VCaP (cell line): ENCODE results near the gene QSOX2.

Experiments used
- H3K27ac ChIP-seq: fragments of 450-650 bp; 2 replicates; pipeline ENCODE4 v1.5.1; 2017
- CTCF ChIP-seq: fragments of 450-650 bp; conservative IDR thresholded peaks from 2 replicates; pipeline ENCODE4 v1.5.1; 2017; ENCODE audit warnings: mild to moderate bottlenecking, moderate library complexity

Gene QSOX2

GRCh38 chr9:136209786-136210185 is 35.8 kb downstream of the QSOX2 start:
- TF ChIP-seq CTCF: no peak
- no peak overlapping the region for H3K27ac ChIP-seq

DNA sequence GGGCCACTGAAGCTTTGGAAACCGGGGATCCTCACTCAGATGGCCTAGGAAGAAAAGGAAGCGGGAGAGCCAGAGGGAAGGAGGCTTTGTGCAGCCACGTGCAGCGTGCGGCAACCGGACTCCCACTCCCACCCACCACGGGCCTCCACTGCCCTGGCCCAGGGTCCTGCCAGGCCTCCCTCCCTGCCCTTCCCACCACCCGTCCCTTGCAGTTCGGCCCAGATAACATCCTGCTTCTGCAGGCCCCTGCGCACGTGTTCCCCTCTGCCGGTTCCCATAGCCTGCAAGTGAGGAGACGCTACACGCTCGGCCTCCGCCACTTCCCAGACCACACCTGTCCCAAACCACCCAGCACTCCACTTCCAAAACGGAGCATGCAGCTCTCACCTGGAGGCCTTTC is 36.4 kb downstream of the QSOX2 start:
- no peak for TF ChIP-seq CTCF
- no peak overlapping the region for H3K27ac ChIP-seq

DNA sequence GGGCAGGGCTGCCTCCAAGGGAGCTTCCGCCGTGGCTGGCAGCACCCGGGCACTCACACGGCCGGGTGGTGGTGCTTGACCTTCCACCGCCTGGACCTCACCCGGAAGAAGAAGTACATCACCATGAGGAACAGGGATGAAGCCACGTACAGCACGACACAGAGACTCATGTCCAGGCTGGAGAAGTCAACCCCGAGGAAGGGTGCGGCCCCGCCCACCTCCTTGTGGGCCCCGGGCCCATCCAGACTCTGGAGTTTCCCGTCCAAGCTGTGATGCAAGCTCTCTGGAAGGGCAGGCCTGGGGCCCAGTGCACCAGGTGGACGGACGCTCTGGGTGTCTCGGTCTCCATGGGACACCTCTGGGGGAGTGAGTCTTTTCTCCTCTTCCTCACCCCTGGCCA is 36.9 kb downstream of the QSOX2 start:
- no peak overlapping the region for H3K27ac ChIP-seq
- TF ChIP-seq CTCF: no peak

GRCh38 chr9:136207616-136208015 is 38.0 kb downstream of the QSOX2 start:
- no peak for TF ChIP-seq CTCF
- no peak overlapping the region for H3K27ac ChIP-seq

DNA sequence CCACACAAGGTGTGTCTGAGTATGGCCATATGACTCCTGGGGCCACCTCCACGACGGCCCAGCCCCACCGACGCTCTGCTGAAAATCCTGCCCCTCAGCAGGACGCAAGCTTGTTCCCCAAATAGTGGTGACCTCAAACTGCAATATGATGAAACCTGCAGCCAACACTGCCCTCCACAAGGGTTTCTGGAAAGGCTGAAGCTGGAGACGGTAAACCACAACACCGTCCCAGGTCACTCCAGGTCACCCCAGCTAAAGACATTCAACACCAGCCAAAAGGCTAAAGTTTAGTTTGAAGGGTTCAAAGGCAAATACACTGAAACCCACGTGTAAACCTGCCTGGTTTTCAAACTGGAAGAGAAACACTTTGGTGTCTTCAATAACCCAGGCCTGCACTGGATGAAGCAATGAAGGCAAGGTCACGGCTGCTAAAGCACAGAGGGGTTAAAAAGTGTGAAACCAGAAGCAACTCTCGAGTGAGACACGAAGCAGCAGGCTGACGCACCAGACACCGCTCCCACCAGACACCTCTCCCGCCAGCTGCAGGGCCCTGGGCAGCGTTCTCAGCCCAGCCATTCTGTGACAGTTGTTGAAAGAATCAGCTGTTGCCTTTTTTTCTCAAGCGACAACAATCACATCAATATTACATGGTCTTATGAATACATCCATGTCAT is 38.9 kb downstream of the QSOX2 start:
- no peak overlapping the region for H3K27ac ChIP-seq
- no peak for TF ChIP-seq CTCF

DNA sequence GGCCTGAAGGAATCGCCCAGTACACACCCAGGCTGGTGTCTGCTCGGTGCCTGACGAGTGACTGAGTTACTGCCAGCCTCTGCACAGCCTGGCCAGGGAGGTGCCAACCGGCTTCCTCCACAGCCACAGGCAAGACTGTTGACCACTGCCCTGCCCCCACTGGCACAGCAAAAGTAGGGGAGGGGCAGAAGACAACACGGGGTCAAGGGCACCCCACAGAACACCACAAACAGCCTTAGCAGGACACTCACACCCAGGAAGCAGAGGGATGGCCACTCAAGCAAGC is 40.0 kb downstream of the QSOX2 start:
- no peak for TF ChIP-seq CTCF
- no peak overlapping the region for H3K27ac ChIP-seq

DNA sequence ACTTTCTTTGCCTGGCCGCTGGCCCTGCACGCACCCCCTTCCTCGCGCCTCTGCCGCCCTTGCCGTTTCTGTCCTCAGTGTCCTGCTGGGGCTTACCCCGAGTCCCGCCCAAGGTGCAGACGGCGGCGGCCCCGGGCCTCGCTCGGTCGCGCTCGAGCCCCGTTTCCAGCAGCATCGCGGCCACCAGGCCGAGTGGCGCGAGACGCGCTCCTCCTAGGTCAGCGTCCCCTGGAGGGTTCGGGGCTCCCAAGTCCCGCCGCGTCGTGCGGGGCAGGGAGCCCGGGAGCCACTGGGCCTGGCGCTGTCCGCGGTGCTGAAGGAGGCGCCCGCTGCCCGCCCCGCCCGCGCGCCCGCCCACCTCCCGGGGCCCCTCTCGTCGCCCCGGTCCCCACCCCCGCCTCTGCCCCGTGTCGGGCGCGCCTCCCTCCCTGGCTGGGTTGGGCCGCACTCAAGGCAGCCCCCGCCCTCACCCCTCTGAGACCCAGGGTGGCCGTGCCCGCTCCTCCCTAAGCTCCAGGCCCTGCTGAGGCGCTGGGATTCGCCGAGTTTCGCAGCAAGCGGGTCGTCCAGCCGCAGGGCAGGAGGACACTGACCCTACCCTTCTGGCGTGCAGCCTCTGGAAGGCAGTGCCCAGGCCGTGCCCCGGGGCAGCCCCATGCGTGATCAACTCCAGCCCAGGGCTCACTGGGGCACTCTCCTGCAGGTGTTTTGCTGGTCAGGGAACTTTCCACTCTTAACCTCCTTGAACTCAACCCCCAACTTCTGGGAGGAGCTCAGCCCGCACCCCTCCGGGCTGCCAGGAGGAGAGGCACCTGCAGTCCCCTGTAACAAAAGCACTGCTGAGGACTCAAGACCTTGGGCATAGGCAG is 40.5 kb downstream of the QSOX2 start, which contains the start of gene LHX3:
Gene LHX3 (minus strand): TSS at position 291 of the 869 bp plus-strand sequence. CDS start 116 bp downstream, at position 175.
- TF ChIP-seq CTCF: no peak
- H3K27ac ChIP-seq: peak within 1 kb of the TSS; percentile 79
